Measurements from ENCODE around the gene ENTREP1.

DNA sequence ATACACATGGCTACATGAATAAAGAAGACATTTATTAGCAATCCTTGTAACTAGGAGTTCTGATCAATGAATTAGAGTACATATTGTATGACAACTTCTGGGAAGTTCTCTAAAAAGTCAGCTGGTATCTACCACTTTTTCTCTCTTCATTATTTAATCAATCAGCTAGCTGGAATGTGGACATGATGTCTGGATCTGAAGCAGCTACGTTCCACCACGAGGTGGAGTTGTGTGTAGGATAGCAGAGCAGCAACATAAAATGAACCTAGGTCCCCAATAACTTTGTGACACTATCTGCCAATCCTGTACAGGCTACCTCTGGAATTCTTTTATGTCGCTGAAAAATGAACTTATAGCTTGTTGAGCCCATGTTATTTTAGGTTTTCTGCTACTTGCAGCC is 32.9 kb upstream of the ENTREP1 start:
- TF ChIP-seq ZFX (IDR thresholded peaks at IDR 0.05; ENCODE audit: borderline replicate concordance): no peak
- TF ChIP-seq, protein P1, sequence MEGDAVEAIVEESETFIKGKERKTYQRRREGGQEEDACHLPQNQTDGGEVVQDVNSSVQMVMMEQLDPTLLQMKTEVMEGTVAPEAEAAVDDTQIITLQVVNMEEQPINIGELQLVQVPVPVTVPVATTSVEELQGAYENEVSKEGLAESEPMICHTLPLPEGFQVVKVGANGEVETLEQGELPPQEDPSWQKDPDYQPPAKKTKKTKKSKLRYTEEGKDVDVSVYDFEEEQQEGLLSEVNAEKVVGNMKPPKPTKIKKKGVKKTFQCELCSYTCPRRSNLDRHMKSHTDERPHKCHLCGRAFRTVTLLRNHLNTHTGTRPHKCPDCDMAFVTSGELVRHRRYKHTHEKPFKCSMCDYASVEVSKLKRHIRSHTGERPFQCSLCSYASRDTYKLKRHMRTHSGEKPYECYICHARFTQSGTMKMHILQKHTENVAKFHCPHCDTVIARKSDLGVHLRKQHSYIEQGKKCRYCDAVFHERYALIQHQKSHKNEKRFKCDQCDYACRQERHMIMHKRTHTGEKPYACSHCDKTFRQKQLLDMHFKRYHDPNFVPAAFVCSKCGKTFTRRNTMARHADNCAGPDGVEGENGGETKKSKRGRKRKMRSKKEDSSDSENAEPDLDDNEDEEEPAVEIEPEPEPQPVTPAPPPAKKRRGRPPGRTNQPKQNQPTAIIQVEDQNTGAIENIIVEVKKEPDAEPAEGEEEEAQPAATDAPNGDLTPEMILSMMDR (IDR thresholded peaks at IDR 0.05): no peak

All from 22Rv1 (cell line).